HEK293 (cell line): ENCODE measurements around the gene CLIP1.

Experiments
- FEZF1 ChIP-seq: fragments of 450-650 bp; formaldehyde crosslinking; IDR thresholded peaks from 2 replicates; pipeline ENCODE4 v1.5.1; 2016; ENCODE audit warnings: missing biosample characterization, missing genetic modification characterization
- HOXA7 ChIP-seq: sonication (generic); formaldehyde crosslinking; IDR thresholded peaks from 2 replicates; pipeline ENCODE4 v1.8.1; 2022; ENCODE audit warnings: missing genetic modification reagents, borderline replicate concordance
- HOXC10 ChIP-seq: sonication (generic); formaldehyde crosslinking; IDR thresholded peaks from 2 replicates; pipeline ENCODE4 v1.8.1; 2023; ENCODE audit warnings: mild to moderate bottlenecking, missing genetic modification reagents
- MZF1 ChIP-seq: fragments of 450-650 bp; formaldehyde crosslinking; IDR thresholded peaks from 2 replicates; pipeline ENCODE4 v1.5.1; 2017; ENCODE audit warnings: missing biosample characterization, missing genetic modification characterization, borderline replicate concordance
- OVOL3 ChIP-seq: fragments of 450-650 bp; formaldehyde crosslinking; IDR thresholded peaks from 2 replicates; pipeline ENCODE4 v1.5.1; 2016; ENCODE audit warnings: missing biosample characterization, missing genetic modification characterization
- PATZ1 ChIP-seq: fragments of 450-650 bp; formaldehyde crosslinking; IDR thresholded peaks from 2 replicates; pipeline ENCODE4 v1.5.1; 2016; ENCODE audit warnings: missing biosample characterization, missing genetic modification characterization
- REST ChIP-seq: fragments of 450-650 bp; formaldehyde crosslinking; IDR thresholded peaks from 2 replicates; pipeline ENCODE4 v1.5.1; 2016; ENCODE audit warnings: missing biosample characterization, missing genetic modification characterization
- SALL2 ChIP-seq: fragments of 450-650 bp; formaldehyde crosslinking; IDR thresholded peaks from 2 replicates; pipeline ENCODE4 v1.5.0; 2017; ENCODE audit warnings: missing biosample characterization, mild to moderate bottlenecking, missing genetic modification characterization, borderline replicate concordance
- SCRT2 ChIP-seq: fragments of 450-650 bp; formaldehyde crosslinking; IDR thresholded peaks from 2 replicates; pipeline ENCODE4 v1.5.1; 2016; ENCODE audit warnings: missing biosample characterization, missing genetic modification characterization
- TSHZ1 ChIP-seq: fragments of 450-650 bp; formaldehyde crosslinking; IDR thresholded peaks from 2 replicates; pipeline ENCODE4 v1.5.1; 2016; ENCODE audit warnings: missing biosample characterization, missing genetic modification characterization, borderline replicate concordance
- ZBTB21 ChIP-seq: fragments of 450-650 bp; formaldehyde crosslinking; IDR thresholded peaks from 2 replicates; pipeline ENCODE4 v1.5.1; 2017; ENCODE audit warnings: missing biosample characterization, missing genetic modification characterization
- ZBTB6 ChIP-seq: fragments of 450-650 bp; formaldehyde crosslinking; IDR thresholded peaks from 2 replicates; pipeline ENCODE4 v1.5.1; 2017; ENCODE audit warnings: missing biosample characterization, missing genetic modification characterization
- ZBTB7A ChIP-seq: fragments of 450-650 bp; formaldehyde crosslinking; IDR thresholded peaks from 2 replicates; pipeline ENCODE4 v1.5.1; 2016; ENCODE audit warnings: low read depth, missing biosample characterization, missing genetic modification characterization
- ZNF132 ChIP-seq: fragments of 450-650 bp; formaldehyde crosslinking; IDR thresholded peaks from 2 replicates; pipeline ENCODE4 v1.5.1; 2017; ENCODE audit warnings: missing biosample characterization, missing genetic modification characterization, borderline replicate concordance
- ZNF24 ChIP-seq: fragments of 450-650 bp; formaldehyde crosslinking; IDR thresholded peaks from 2 replicates; pipeline ENCODE4 v1.5.1; 2016; ENCODE audit warnings: missing biosample characterization, missing genetic modification characterization
- ZNF266 ChIP-seq: fragments of 450-650 bp; formaldehyde crosslinking; IDR thresholded peaks from 2 replicates; pipeline ENCODE4 v1.5.1; 2016; ENCODE audit warnings: missing biosample characterization, missing genetic modification characterization, low read depth
- ZNF423 ChIP-seq: fragments of 450-650 bp; formaldehyde crosslinking; IDR thresholded peaks from 2 replicates; pipeline ENCODE4 v1.5.1; 2016; ENCODE audit warnings: missing biosample characterization, missing genetic modification characterization
- ZNF488 ChIP-seq: fragments of 450-650 bp; formaldehyde crosslinking; IDR thresholded peaks from 2 replicates; pipeline ENCODE4 v1.5.1; 2016; ENCODE audit warnings: missing biosample characterization, missing genetic modification characterization
- ZNF514 ChIP-seq: fragments of 450-650 bp; formaldehyde crosslinking; IDR thresholded peaks from 2 replicates; pipeline ENCODE4 v1.5.1; 2016; ENCODE audit warnings: missing biosample characterization, missing genetic modification characterization
- ZNF555 ChIP-seq: fragments of 450-650 bp; formaldehyde crosslinking; conservative IDR thresholded peaks from 2 replicates; pipeline ENCODE4 v1.5.1; 2017; ENCODE audit warnings: missing biosample characterization, mild to moderate bottlenecking, missing genetic modification characterization, inconsistent platforms
- ZNF610 ChIP-seq: fragments of 450-650 bp; formaldehyde crosslinking; IDR thresholded peaks from 2 replicates; pipeline ENCODE4 v1.5.1; 2016; ENCODE audit warnings: missing biosample characterization, missing genetic modification characterization, borderline replicate concordance
- ZNF629 ChIP-seq: fragments of 450-650 bp; formaldehyde crosslinking; IDR thresholded peaks from 2 replicates; pipeline ENCODE4 v1.5.1; 2017; ENCODE audit warnings: missing biosample characterization, missing genetic modification characterization
- ZNF704 ChIP-seq: fragments of 450-650 bp; formaldehyde crosslinking; IDR thresholded peaks from 2 replicates; pipeline ENCODE4 v1.5.1; 2016; ENCODE audit warnings: missing biosample characterization, missing genetic modification characterization
- ZNF747 ChIP-seq: fragments of 450-650 bp; formaldehyde crosslinking; IDR thresholded peaks from 2 replicates; pipeline ENCODE4 v1.5.1; 2016; ENCODE audit warnings: missing biosample characterization, missing genetic modification characterization
- ZNF777 ChIP-seq: fragments of 450-650 bp; formaldehyde crosslinking; IDR thresholded peaks from 2 replicates; pipeline ENCODE4 v1.5.1; 2017; ENCODE audit warnings: missing biosample characterization, missing genetic modification characterization, borderline replicate concordance
- ZNF792 ChIP-seq: fragments of 450-650 bp; formaldehyde crosslinking; IDR thresholded peaks from 2 replicates; pipeline ENCODE4 v1.5.1; 2016; ENCODE audit warnings: missing biosample characterization, missing genetic modification characterization
- ZNF837 ChIP-seq: fragments of 450-650 bp; formaldehyde crosslinking; IDR thresholded peaks from 2 replicates; pipeline ENCODE4 v1.5.1; 2016; ENCODE audit warnings: missing biosample characterization, missing genetic modification characterization
- ZNF843 ChIP-seq: fragments of 450-650 bp; formaldehyde crosslinking; IDR thresholded peaks from 2 replicates; pipeline ENCODE4 v1.5.1; 2016; ENCODE audit warnings: missing biosample characterization, missing genetic modification characterization

Gene CLIP1

GRCh38 chr12:122366685-122367475 lies 55.6 kb downstream of the CLIP1 start (continued):
- no peak for TF ChIP-seq ZNF132 (tag by site-specific recombination)
- TF ChIP-seq ZBTB6 (tag by site-specific recombination): no peak
- TF ChIP-seq FEZF1 (tag by site-specific recombination): no peak; the same call in 1 of the 2 replicates
- TF ChIP-seq PATZ1 (tag by site-specific recombination): no peak
- TF ChIP-seq ZNF777 (tag by site-specific recombination): no peak
- TF ChIP-seq HOXA7: no peak
- TF ChIP-seq ZNF629 (tag by site-specific recombination): peak; percentile 82
- TF ChIP-seq ZNF843 (tag by site-specific recombination): 0 out of 2 replicates have a peak, but pooled peaks have one; percentile 23
- TF ChIP-seq ZNF792 (tag by site-specific recombination): no peak
- peak; percentile 71 for TF ChIP-seq ZNF24
- TF ChIP-seq SCRT2 (tag by site-specific recombination): no peak
- TF ChIP-seq ZNF610 (tag by site-specific recombination): no peak
- TF ChIP-seq TSHZ1 (tag by site-specific recombination): 0 out of 2 replicates have a peak, but pooled peaks have one; percentile 15
- TF ChIP-seq OVOL3: no peak
- TF ChIP-seq SALL2 (tag by site-specific recombination): no peak
- no peak for TF ChIP-seq ZNF266 (tag by site-specific recombination)
- no peak for TF ChIP-seq ZNF704
- TF ChIP-seq ZBTB7A: no peak
- no peak for TF ChIP-seq MZF1
- no peak for TF ChIP-seq ZNF747 (tag by site-specific recombination)
- TF ChIP-seq ZNF423 (tag by site-specific recombination): no peak
- TF ChIP-seq ZNF514: no peak
- no peak; the same call in 1 of the 2 replicates for TF ChIP-seq REST
- no peak for TF ChIP-seq ZNF837 (tag by site-specific recombination)
- no peak for TF ChIP-seq ZNF488 (tag by site-specific recombination)
- no peak for TF ChIP-seq HOXC10 (CRISPR knock-in tag)
- TF ChIP-seq ZNF555: no peak
- no peak for TF ChIP-seq ZBTB21 (tag by site-specific recombination)
